Spleen (tissue), 11 donors: ENCODE measurements around the gene IL17C. TPM values are rescaled to one million over a fixed set of nuclear protein-coding genes. Genes with fewer than 3 reads are reported as not detected.

Experiments
- DNase-seq: peaks from one replicate; pipeline ENCODE4 v3.0.0-alpha.2; 2020
- H3K27ac ChIP-seq, 8 donors: fragments of 200-600 bp; sonication (generic) in 7 of 8; 1 replicate in 4 of 8; 2 replicates in 4 of 8; pipeline versions ENCODE4 v1.5.0 to v1.8.0; 2016 to 2021; ENCODE audit warnings: inconsistent platforms in 4 of 8, mild to moderate bottlenecking in 4 of 8, moderate library complexity in 1 of 8
- H3K27me3 ChIP-seq, 7 donors: fragments of 200-600 bp; sonication (generic) in 6 of 7; replicated peaks in 1 of 7; 1 replicate in 4 of 7; 2 replicates in 3 of 7; pipeline versions ENCODE4 v1.5.0 to v1.8.0; 2016 to 2021; ENCODE audit warnings: inconsistent platforms in 3 of 7, mild to moderate bottlenecking in 1 of 7
- H3K36me3 ChIP-seq, 6 donors: fragments of 200-600 bp; sonication (generic) in 5 of 6; 1 replicate in 4 of 6; 2 replicates in 2 of 6; pipeline versions ENCODE4 v1.5.0 to v1.8.0; 2016 to 2021; ENCODE audit warnings: inconsistent platforms in 2 of 6
- H3K4me1 ChIP-seq, 6 donors: fragments of 200-600 bp; sonication (generic) in 5 of 6; 1 replicate in 3 of 6; 2 replicates in 3 of 6; pipeline versions ENCODE4 v1.5.0 to v1.8.0; 2016 to 2021; ENCODE audit warnings: inconsistent platforms in 3 of 6
- H3K4me3 ChIP-seq, 8 donors: fragments of 200-600 bp; sonication (generic) in 7 of 8; 1 replicate in 4 of 8; 2 replicates in 4 of 8; pipeline versions ENCODE4 v1.5.0 to v1.8.0; 2016 to 2021; ENCODE audit warnings: inconsistent platforms in 4 of 8, mild to moderate bottlenecking in 4 of 8, moderate library complexity in 2 of 8
- H3K9me3 ChIP-seq, 8 donors: fragments of 200-600 bp; sonication (generic) in 7 of 8; 1 replicate in 4 of 8; 2 replicates in 4 of 8; pipeline versions ENCODE4 v1.5.0 to v1.8.0; 2016 to 2021; ENCODE audit warnings: inconsistent platforms in 4 of 8
- CTCF ChIP-seq, 11 experiments: fragments of 200-600 bp in 7 of 11; fragments of 450-650 bp in 4 of 11; sonication (generic) in 4 of 11; IDR thresholded peaks in 8 of 11; conservative IDR thresholded peaks in 3 of 11; 1 replicate in 7 of 11; 2 replicates in 4 of 11; pipeline versions ENCODE4 v1.4.0 to v1.8.0; 2016 to 2021; ENCODE audit warnings: antibody characterized with exemption in 11 of 11, inconsistent platforms in 4 of 11, mild to moderate bottlenecking in 1 of 11
- POLR2A ChIP-seq, 3 donors: fragments of 450-650 bp; IDR thresholded peaks; one replicate each; pipeline ENCODE4 v1.5.1; 2017; ENCODE audit warnings: antibody characterized with exemption in 3 of 3, mild to moderate bottlenecking in 1 of 3
- POLR2AphosphoS5 ChIP-seq, 3 donors: sonication (generic); formaldehyde crosslinking; IDR thresholded peaks; one replicate each; pipeline ENCODE4 v1.5.1; 2017; ENCODE audit warnings: antibody characterized with exemption in 3 of 3
- WGBS, 5 donors: extraction: QIAGEN DNeasy Blood & Tissue Kit in 3 of 5; methylation state at CpG; one replicate each; pipeline versions ENCODE4 v1.1.5 to v1.1.7; 2013 to 2018; 5-methylcytosine and 5-hydroxymethylcytosine counted together
- intact Hi-C: fragments of 100-400 bp; cut with DNase I; formaldehyde crosslinking; loops from one replicate; pipeline ENCODE4 v1.15.0; 2023; ENCODE audit warnings: low total_unique reads
- polyA plus RNA-seq, 3 donors: library from polyadenylated mRNA; stranded (reverse); fragments of 200-250 nt; gene quantifications; one replicate each; pipeline ENCODE4 v1.2.1, GENCODE V29; 2013
- total RNA-seq, 7 donors: library from RNA; depleted of rRNA in 3 of 7; stranded (reverse); fragments of >200 nt in 3 of 7; fragmentation: NEBNext Ultra II Directional in 4 of 7; extraction: Animal tissue kit (Norgen Biotek cat#: 25700) in 4 of 7; gene quantifications; one replicate each; pipeline versions ENCODE4 v1.1.0 to v1.2.1, GENCODE V29; 2016 to 2021
- donor health status: healthy with polysubstance abuse.
- donor health status: DM: no; HTN: no; CAD: no; lungs with moderate emphysema.
- donor health status: DM: no; HTN: no; CAD: no.
- donor health status: Bipolar disorder and iron deficiency.
- donor health status: healthy.
- donor health status: DM: no; HTN: no; CAD: no.
- donor health status: DM: yes; HTN: yes; CAD: no.

IL17C gene
- total and polyA plus RNA-seq, 10 donors, result 0.39 to 1.2 (median 0.64) TPM; not detected in 5

- H3K4me1 ChIP-seq, result peaks cover 20 to 97% (median 58%) of the 10 kb centered on the region in 6 donors
- intact Hi-C loops, result no loop called here
- no peak overlapping the region for H3K27ac ChIP-seq
- no peaks in the 10 kb centered on the region for H3K9me3 ChIP-seq
- H3K27me3 ChIP-seq, result peaks cover 0 to 3% (median under 1%) of the 10 kb centered on the region in 7 donors
- TF ChIP-seq CTCF (IDR thresholded peaks at IDR 0.05 in 8 of 11, conservative IDR thresholded peaks at IDR 0.05 in 3 of 11), result no peak
- peak in 2 of 3 donors; percentile 28 to 67 for TF ChIP-seq POLR2AphosphoS5 (IDR thresholded peaks at IDR 0.05)
- TF ChIP-seq POLR2A (IDR thresholded peaks at IDR 0.05), result no peak
- H3K36me3 ChIP-seq, result peaks cover 0 to 81% (median 48%) of the 10 kb centered on the region in 6 donors
- DNase-seq, result peak; percentile 74
- no peak overlapping the region for H3K4me3 ChIP-seq
- WGBS, 5 donors, result 86 to 93% (median 89%) methylated on average over 19 to 23 of the region's 23 CpGs
Observed at GRCh38 chr16:88645941-88646340, 7.6 kb downstream of the IL17C start.

GRCh38 chr16:88646345-88647034 is 8.1 kb downstream of the IL17C start:
- peak overlapping the region in 2 of 8 donors; percentile 97 to 98 for H3K27ac ChIP-seq
- WGBS, 5 donors, result 86 to 94% (median 92%) methylated on average over 19 to 28 of the region's 28 CpGs
- no peaks in the 10 kb centered on the region for H3K9me3 ChIP-seq
- H3K4me3 ChIP-seq, result no peak overlapping the region
- intact Hi-C loops, result no loop called here
- TF ChIP-seq CTCF (IDR thresholded peaks at IDR 0.05 in 8 of 11, conservative IDR thresholded peaks at IDR 0.05 in 3 of 11) (no peak), POLR2A (IDR thresholded peaks at IDR 0.05) (no peak), POLR2AphosphoS5 (IDR thresholded peaks at IDR 0.05) (peak in 2 of 3 donors; percentile 7 to 30)
- peaks cover 0 to 81% (median 48%) of the 10 kb centered on the region in 6 donors for H3K36me3 ChIP-seq
- DNase-seq, result peak; percentile 72
- peaks cover 23 to 97% (median 60%) of the 10 kb centered on the region in 6 donors for H3K4me1 ChIP-seq
- no peaks in the 10 kb centered on the region for H3K27me3 ChIP-seq

GRCh38 chr16:88647178-88648070 is 9.1 kb downstream of the IL17C start:
- intact Hi-C loops, result no loop called here
- H3K27ac ChIP-seq, result peak overlapping the region in 4 of 8 donors; percentile 8 to 99 (median 98)
- DNase-seq, result peak; percentile 81
- peaks cover 30 to 100% (median 66%) of the 10 kb centered on the region in 6 donors for H3K4me1 ChIP-seq
- peaks cover 0 to 78% (median 48%) of the 10 kb centered on the region in 6 donors for H3K36me3 ChIP-seq
- H3K27me3 ChIP-seq, result no peaks in the 10 kb centered on the region
- H3K4me3 ChIP-seq, result peak overlapping the region in 3 of 8 donors; percentile 82 to 97 (median 93)
- TF ChIP-seq POLR2AphosphoS5 (IDR thresholded peaks at IDR 0.05), result peak in 2 of 3 donors; percentile 2 to 66
- TF ChIP-seq CTCF (IDR thresholded peaks at IDR 0.05 in 8 of 11, conservative IDR thresholded peaks at IDR 0.05 in 3 of 11), result no peak
- 91 to 94% (median 92%) methylated on average over 9 to 22 of the region's 22 CpGs for WGBS, 5 donors
- H3K9me3 ChIP-seq, result no peaks in the 10 kb centered on the region
